ENCODE data around the gene BDKRB2. TPM values are rescaled to one million over a fixed set of nuclear protein-coding genes. Genes with fewer than 3 reads are reported as not detected.

BDKRB2 gene
- total RNA-seq, 1 donor from 2014 or later, result 3.8 TPM

GRCh38 chr14:96249029-96249428 is 44.4 kb downstream of the BDKRB2 start:
- no peak for DNase-seq
- TF ChIP-seq CTCF (IDR thresholded peaks at IDR 0.05; ENCODE audit: partially characterized antibody, unreplicated experiment), result no peak

GRCh38 chr14:96250485-96250884 is 45.8 kb downstream of the BDKRB2 start:
- Mint-ChIP-seq H3K27ac (ENCODE audit: unreplicated experiment) (no peak overlapping the region), H3K27me3 (ENCODE audit: unreplicated experiment) (peaks cover 4% of the 10 kb centered on the region)

More at GRCh38 chr14:96249029-96249428, 44.4 kb downstream of the BDKRB2 start:
- Mint-ChIP-seq H3K4me1 (ENCODE audit: low read depth, unreplicated experiment) (peaks cover 7% of the 10 kb centered on the region), H3K4me3 (ENCODE audit: unreplicated experiment) (no peak overlapping the region), H3K27me3 (ENCODE audit: unreplicated experiment) (peaks cover 6% of the 10 kb centered on the region), H3K9me3 (ENCODE audit: unreplicated experiment) (peaks cover 8% of the 10 kb centered on the region), H3K36me3 (ENCODE audit: unreplicated experiment) (peaks cover 4% of the 10 kb centered on the region), H3K27ac (ENCODE audit: unreplicated experiment) (no peak overlapping the region)

GRCh38 chr14:96251656-96252155 is 47.1 kb downstream of the BDKRB2 start:
- H3K27ac Mint-ChIP-seq (ENCODE audit: unreplicated experiment), result peak overlapping the region; percentile 70
- peaks cover 8% of the 10 kb centered on the region for H3K9me3 Mint-ChIP-seq (ENCODE audit: unreplicated experiment)
- peaks cover 4% of the 10 kb centered on the region for H3K27me3 Mint-ChIP-seq (ENCODE audit: unreplicated experiment)
- peaks cover 8% of the 10 kb centered on the region for H3K36me3 Mint-ChIP-seq (ENCODE audit: unreplicated experiment)
- peak overlapping the region; percentile 64 for H3K4me3 Mint-ChIP-seq (ENCODE audit: unreplicated experiment)
- no peak for TF ChIP-seq CTCF (IDR thresholded peaks at IDR 0.05; ENCODE audit: partially characterized antibody, unreplicated experiment)
- no peak for DNase-seq
- H3K4me1 Mint-ChIP-seq (ENCODE audit: low read depth, unreplicated experiment), result peaks cover 7% of the 10 kb centered on the region

More at GRCh38 chr14:96250485-96250884, 45.8 kb downstream of the BDKRB2 start:
- Mint-ChIP-seq H3K4me3 (ENCODE audit: unreplicated experiment) (no peak overlapping the region), H3K36me3 (ENCODE audit: unreplicated experiment) (peaks cover 8% of the 10 kb centered on the region), H3K9me3 (ENCODE audit: unreplicated experiment) (peaks cover 8% of the 10 kb centered on the region), H3K4me1 (ENCODE audit: low read depth, unreplicated experiment) (peaks cover 7% of the 10 kb centered on the region)
- DNase-seq, result no peak
- no peak for TF ChIP-seq CTCF (IDR thresholded peaks at IDR 0.05; ENCODE audit: partially characterized antibody, unreplicated experiment)

- H3K27ac Mint-ChIP-seq (ENCODE audit: unreplicated experiment), result peak overlapping the region; percentile 70
- TF ChIP-seq CTCF (IDR thresholded peaks at IDR 0.05; ENCODE audit: partially characterized antibody, unreplicated experiment), result no peak
Measured at GRCh38 chr14:96252323-96252998, 47.8 kb downstream of the BDKRB2 start.

GRCh38 chr14:96252999-96253539 is 48.4 kb downstream of the BDKRB2 start:
- Mint-ChIP-seq H3K27me3 (ENCODE audit: unreplicated experiment) (peaks cover 4% of the 10 kb centered on the region), H3K9me3 (ENCODE audit: unreplicated experiment) (peaks cover 8% of the 10 kb centered on the region), H3K4me1 (ENCODE audit: low read depth, unreplicated experiment) (peaks cover 7% of the 10 kb centered on the region), H3K36me3 (ENCODE audit: unreplicated experiment) (peaks cover 8% of the 10 kb centered on the region), H3K4me3 (ENCODE audit: unreplicated experiment) (no peak overlapping the region), H3K27ac (ENCODE audit: unreplicated experiment) (peak overlapping the region; percentile 0)
- DNase-seq, result no peak
- TF ChIP-seq CTCF (IDR thresholded peaks at IDR 0.05; ENCODE audit: partially characterized antibody, unreplicated experiment), result no peak

More at GRCh38 chr14:96252323-96252998, 47.8 kb downstream of the BDKRB2 start:
- H3K9me3 Mint-ChIP-seq (ENCODE audit: unreplicated experiment), result peaks cover 8% of the 10 kb centered on the region
- H3K27me3 Mint-ChIP-seq (ENCODE audit: unreplicated experiment), result peaks cover 4% of the 10 kb centered on the region
- H3K4me3 Mint-ChIP-seq (ENCODE audit: unreplicated experiment), result no peak overlapping the region
- H3K4me1 Mint-ChIP-seq (ENCODE audit: low read depth, unreplicated experiment), result peaks cover 7% of the 10 kb centered on the region
- DNase-seq, result no peak
- H3K36me3 Mint-ChIP-seq (ENCODE audit: unreplicated experiment), result peaks cover 8% of the 10 kb centered on the region
